Measurements from ENCODE around the gene ASB18.

The ASB18 gene, protein sequence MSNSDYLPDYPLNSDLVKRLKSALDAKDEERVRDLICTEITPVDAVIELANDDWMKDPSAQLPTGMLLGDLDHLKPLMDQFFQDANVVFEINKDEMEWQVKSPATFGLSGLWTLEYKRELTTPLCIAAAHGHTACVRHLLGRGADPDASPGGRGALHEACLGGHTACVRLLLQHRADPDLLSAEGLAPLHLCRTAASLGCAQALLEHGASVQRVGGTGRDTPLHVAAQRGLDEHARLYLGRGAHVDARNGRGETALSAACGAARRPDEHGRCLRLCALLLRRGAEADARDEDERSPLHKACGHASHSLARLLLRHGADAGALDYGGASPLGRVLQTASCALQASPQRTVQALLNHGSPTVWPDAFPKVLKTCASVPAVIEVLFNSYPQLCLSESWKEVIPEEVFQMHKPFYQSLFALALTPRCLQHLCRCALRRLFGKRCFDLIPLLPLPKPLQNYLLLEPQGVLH

GRCh38 chr2:236264256-236264655 lies at the start of gene ASB18:
Gene ASB18, minus strand, starts transcription at chr2:236264406. Its CDS starts 61 bp downstream, at chr2:236264345.
- H3K36me3 ChIP-seq (ENCODE audit: control insufficient read depth, insufficient read depth, low read length, severe bottlenecking), result no peaks in the 10 kb centered on the region
- H3K9me3 ChIP-seq (ENCODE audit: control insufficient read depth, low read length), result peaks cover 11% of the 10 kb centered on the region
- no peak within 1 kb of the TSS for H3K4me3 ChIP-seq (ENCODE audit: low read length)
- H3K9ac ChIP-seq (ENCODE audit: low read length), result no peak within 1 kb of the TSS
- peaks cover 48% of the 10 kb centered on the region for H3K27me3 ChIP-seq (replicated peaks; ENCODE audit: control insufficient read depth, insufficient read depth, low read length)
- no peaks in the 10 kb centered on the region for H3K4me1 ChIP-seq (ENCODE audit: control insufficient read depth, insufficient read depth, low read length)
- no peak for DNase-seq (ENCODE audit: low read depth)

- no peak for DNase-seq (ENCODE audit: low read depth)
- Histone ChIP-seq H3K27me3 (replicated peaks; ENCODE audit: control insufficient read depth, insufficient read depth, low read length) (peaks cover 30% of the 10 kb centered on the region), H3K4me1 (ENCODE audit: control insufficient read depth, insufficient read depth, low read length) (no peaks in the 10 kb centered on the region), H3K9ac (ENCODE audit: low read length) (no peak overlapping the region), H3K36me3 (ENCODE audit: control insufficient read depth, insufficient read depth, low read length, severe bottlenecking) (no peaks in the 10 kb centered on the region), H3K4me3 (ENCODE audit: low read length) (no peak overlapping the region), H3K9me3 (ENCODE audit: control insufficient read depth, low read length) (peaks cover 22% of the 10 kb centered on the region)
These were observed 47.1 kb upstream of the ASB18 start for GRCh38 chr2:236311286-236311685.

DNA sequence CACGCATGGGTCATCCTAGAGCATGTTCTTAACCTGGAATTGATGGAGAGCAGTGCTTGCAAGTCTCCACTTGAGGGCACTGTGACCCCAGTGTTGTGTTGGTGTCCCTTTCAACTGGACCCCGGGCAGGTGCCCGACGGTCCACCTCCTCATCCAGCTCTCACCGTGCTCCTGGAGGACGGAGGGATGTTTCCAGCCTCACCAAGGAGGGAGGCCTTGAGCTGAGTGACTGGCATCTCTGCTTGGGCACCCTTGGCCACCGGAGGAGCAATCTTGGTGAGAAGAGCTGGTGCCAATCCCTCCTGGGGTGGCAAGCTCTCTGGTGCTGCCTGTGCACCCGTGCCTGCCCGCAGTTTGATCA lies 45.4 kb upstream of the ASB18 start:
- Histone ChIP-seq H3K9me3 (ENCODE audit: control insufficient read depth, low read length) (peaks cover 22% of the 10 kb centered on the region), H3K36me3 (ENCODE audit: control insufficient read depth, insufficient read depth, low read length, severe bottlenecking) (no peaks in the 10 kb centered on the region), H3K27me3 (replicated peaks; ENCODE audit: control insufficient read depth, insufficient read depth, low read length) (peaks cover 35% of the 10 kb centered on the region), H3K4me1 (ENCODE audit: control insufficient read depth, insufficient read depth, low read length) (no peaks in the 10 kb centered on the region), H3K4me3 (ENCODE audit: low read length) (no peak overlapping the region), H3K9ac (ENCODE audit: low read length) (no peak overlapping the region)
- peak; percentile 9 for DNase-seq (ENCODE audit: low read depth)

DNA sequence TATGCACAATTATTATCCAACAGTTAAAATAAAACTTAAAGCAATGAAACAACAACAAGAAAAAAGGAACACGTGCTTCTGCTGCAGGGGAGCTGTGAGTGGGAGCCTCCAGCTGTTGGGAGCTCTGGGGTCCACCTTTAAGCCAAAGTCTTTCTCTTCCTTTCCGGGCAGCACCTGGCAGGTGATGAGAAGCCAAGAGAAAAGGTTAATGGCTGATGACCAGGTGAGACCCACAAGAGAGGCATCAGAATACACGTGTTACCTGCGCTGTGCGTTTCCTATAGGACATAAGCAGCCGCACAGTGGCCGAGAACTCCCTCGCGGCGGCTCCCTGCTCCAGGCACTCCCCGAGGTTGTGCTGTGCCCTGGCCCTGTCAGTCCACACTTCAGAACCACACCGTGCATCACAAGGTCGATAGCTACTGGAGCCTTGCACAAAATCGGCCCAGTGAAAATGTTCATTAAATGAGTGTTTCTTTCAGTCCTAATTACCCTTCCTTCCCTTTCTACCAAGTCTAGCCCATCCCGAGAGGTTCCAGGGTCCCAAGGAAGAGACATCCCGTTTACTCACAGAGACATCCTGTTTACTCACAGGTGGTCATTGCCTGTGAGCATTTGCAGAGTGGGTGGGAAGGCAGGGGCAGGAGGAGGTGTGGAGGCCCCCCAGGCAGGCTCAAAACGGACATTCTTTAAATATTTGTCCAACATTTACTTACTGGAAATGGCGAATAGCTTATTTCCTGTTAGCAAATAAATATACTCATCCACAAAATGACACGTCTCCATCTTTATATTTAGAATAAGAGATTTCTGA lies 44.9 kb upstream of the ASB18 start:
- no peak for DNase-seq (ENCODE audit: low read depth)
- peaks cover 35% of the 10 kb centered on the region for H3K27me3 ChIP-seq (replicated peaks; ENCODE audit: control insufficient read depth, insufficient read depth, low read length)
- H3K9ac ChIP-seq (ENCODE audit: low read length), result no peak overlapping the region
- no peaks in the 10 kb centered on the region for H3K4me1 ChIP-seq (ENCODE audit: control insufficient read depth, insufficient read depth, low read length)
- H3K4me3 ChIP-seq (ENCODE audit: low read length), result no peak overlapping the region
- no peaks in the 10 kb centered on the region for H3K36me3 ChIP-seq (ENCODE audit: control insufficient read depth, insufficient read depth, low read length, severe bottlenecking)
- peaks cover 21% of the 10 kb centered on the region for H3K9me3 ChIP-seq (ENCODE audit: control insufficient read depth, low read length)

DNA sequence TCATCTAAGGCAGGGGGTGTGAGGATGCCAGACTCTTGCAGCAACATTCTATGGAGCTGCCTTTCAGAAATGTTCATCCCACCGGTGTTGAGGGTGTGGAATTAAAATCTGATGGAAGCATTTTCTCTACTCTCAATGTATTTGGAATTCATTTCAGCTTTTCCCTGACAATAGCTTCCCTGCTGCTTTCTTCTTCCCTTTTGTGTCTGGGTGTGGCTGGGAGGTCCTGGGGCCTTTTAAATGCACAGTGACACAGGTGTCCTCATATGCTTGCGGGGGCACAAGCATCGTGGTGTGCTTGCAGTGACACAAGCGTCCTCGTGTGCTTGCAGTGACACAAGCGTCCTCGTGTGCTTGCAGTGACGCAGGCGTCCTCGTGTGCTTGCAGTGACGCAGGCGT lies 43.4 kb upstream of the ASB18 start:
- H3K9me3 ChIP-seq (ENCODE audit: control insufficient read depth, low read length), result peaks cover 7% of the 10 kb centered on the region
- H3K36me3 ChIP-seq (ENCODE audit: control insufficient read depth, insufficient read depth, low read length, severe bottlenecking), result no peaks in the 10 kb centered on the region
- no peak for DNase-seq (ENCODE audit: low read depth)
- no peak overlapping the region for H3K4me3 ChIP-seq (ENCODE audit: low read length)
- no peak overlapping the region for H3K9ac ChIP-seq (ENCODE audit: low read length)
- H3K27me3 ChIP-seq (replicated peaks; ENCODE audit: control insufficient read depth, insufficient read depth, low read length), result peaks cover 37% of the 10 kb centered on the region
- H3K4me1 ChIP-seq (ENCODE audit: control insufficient read depth, insufficient read depth, low read length), result no peaks in the 10 kb centered on the region

DNA sequence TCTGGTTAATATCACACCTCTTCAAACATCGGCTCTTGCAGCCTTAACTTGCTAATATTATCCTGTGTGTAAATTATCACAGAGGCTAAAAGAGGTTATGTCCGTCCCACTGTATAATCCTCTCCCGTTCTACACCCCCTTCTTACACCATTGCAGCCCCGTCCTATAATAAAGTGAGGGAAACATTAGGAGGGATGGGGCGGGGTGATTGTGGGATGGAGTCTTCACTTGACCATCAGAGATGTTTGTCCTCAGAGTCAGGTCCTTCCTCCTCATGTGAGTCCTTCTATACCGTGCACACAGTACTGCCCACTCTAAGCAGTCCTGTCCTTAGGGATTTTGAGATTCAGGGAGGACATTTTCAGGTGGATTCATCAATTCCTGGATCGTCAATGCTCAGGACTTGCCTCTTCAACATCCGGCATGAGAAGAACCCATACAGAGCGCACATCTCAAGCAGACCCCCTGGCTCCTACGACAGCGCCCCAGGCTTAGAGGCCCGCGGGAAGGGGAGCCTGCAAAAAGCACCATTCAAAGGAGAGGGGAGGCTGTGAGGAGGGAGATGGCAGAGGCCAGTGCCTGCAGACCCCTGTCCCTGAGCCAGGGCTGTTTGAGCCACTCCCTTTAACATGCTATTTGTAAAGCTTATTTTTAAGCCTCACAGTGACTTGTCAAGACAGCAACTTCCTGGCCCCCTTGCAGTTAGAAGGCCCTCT lies 42.8 kb upstream of the ASB18 start:
- no peaks in the 10 kb centered on the region for H3K36me3 ChIP-seq (ENCODE audit: control insufficient read depth, insufficient read depth, low read length, severe bottlenecking)
- no peak overlapping the region for H3K4me3 ChIP-seq (ENCODE audit: low read length)
- no peak overlapping the region for H3K9ac ChIP-seq (ENCODE audit: low read length)
- H3K4me1 ChIP-seq (ENCODE audit: control insufficient read depth, insufficient read depth, low read length), result no peaks in the 10 kb centered on the region
- peaks cover under 1% of the 10 kb centered on the region for H3K9me3 ChIP-seq (ENCODE audit: control insufficient read depth, low read length)
- peaks cover 40% of the 10 kb centered on the region for H3K27me3 ChIP-seq (replicated peaks; ENCODE audit: control insufficient read depth, insufficient read depth, low read length)
- no peak for DNase-seq (ENCODE audit: low read depth)

DNA sequence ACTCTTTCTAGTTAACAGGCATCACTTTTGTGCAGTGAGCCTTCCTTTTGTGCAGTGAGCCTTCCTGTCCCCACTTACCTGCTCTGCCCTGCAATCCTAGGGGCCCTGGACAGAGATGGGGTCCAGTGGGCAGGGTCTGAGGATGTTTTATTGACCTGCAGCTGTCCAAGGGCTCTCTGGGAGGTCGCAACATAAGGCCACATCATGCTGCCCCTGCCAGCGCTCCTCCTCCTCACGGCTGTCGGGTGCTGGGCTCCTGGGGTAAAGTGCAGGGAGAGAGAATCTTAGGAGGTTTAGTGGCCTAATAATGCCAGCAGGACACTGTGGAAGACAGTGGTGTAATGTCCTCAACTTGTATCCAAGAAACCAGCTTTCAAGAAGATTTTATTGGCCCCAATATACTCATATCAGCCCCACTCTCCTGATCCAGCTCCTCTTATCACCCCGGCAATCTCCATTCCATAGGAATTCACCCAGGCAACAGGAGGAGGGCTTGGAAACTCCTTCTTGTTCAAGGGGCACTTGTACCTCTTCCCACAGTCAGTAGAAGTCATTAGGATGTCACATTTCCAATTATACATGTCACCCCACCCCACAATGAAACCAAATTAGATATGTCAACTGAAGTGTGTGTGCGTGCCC lies 41.9 kb upstream of the ASB18 start:
- Histone ChIP-seq H3K9ac (ENCODE audit: low read length) (no peak overlapping the region), H3K4me1 (ENCODE audit: control insufficient read depth, insufficient read depth, low read length) (no peaks in the 10 kb centered on the region), H3K36me3 (ENCODE audit: control insufficient read depth, insufficient read depth, low read length, severe bottlenecking) (no peaks in the 10 kb centered on the region), H3K27me3 (replicated peaks; ENCODE audit: control insufficient read depth, insufficient read depth, low read length) (peaks cover 36% of the 10 kb centered on the region), H3K9me3 (ENCODE audit: control insufficient read depth, low read length) (no peaks in the 10 kb centered on the region), H3K4me3 (ENCODE audit: low read length) (no peak overlapping the region)
- no peak for DNase-seq (ENCODE audit: low read depth)

DNA sequence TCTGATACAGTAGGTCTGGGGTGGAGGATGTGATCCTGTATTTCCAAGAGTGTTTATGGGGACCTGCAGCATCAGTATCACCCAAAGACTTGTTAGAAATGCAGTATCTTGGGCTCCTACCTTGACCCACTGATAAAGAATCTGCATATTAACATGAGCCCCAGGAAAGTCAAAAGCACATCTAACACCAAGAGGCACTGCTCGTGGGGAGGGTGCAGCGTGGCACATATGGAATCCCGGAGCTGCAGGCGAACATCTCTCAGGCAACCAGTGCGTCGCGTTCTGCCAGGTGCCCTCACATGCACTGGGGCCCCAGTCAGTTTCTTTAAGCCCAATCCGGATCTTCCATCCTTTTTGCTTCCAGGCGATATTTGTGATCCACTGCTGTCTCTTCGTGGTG lies 41.3 kb upstream of the ASB18 start:
- Histone ChIP-seq H3K4me3 (ENCODE audit: low read length) (no peak overlapping the region), H3K36me3 (ENCODE audit: control insufficient read depth, insufficient read depth, low read length, severe bottlenecking) (no peaks in the 10 kb centered on the region), H3K9me3 (ENCODE audit: control insufficient read depth, low read length) (no peaks in the 10 kb centered on the region), H3K9ac (ENCODE audit: low read length) (no peak overlapping the region), H3K4me1 (ENCODE audit: control insufficient read depth, insufficient read depth, low read length) (no peaks in the 10 kb centered on the region), H3K27me3 (replicated peaks; ENCODE audit: control insufficient read depth, insufficient read depth, low read length) (peaks cover 36% of the 10 kb centered on the region)
- DNase-seq (ENCODE audit: low read depth), result no peak

DNA sequence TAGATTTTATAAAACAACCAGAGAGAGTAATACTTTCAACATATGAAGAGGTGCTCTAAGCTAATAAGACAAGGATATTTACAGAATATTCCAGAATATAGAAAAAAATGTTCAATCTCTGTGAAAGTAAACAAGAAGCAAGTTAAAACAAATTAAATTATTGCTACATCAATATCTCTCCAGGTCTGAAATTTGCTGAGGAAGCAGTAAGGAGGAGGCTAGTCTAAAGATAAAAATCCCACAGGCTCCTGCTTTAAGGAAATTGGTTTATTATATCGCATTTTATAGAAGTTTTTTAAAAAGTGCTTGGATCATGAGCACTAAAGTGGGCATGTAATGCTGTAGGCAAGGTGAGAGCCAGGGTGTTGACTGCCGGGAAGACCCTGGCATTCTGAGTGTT lies 39.7 kb upstream of the ASB18 start:
- Histone ChIP-seq H3K9me3 (ENCODE audit: control insufficient read depth, low read length) (no peaks in the 10 kb centered on the region), H3K9ac (ENCODE audit: low read length) (no peak overlapping the region), H3K27me3 (replicated peaks; ENCODE audit: control insufficient read depth, insufficient read depth, low read length) (peaks cover 30% of the 10 kb centered on the region), H3K4me3 (ENCODE audit: low read length) (no peak overlapping the region), H3K36me3 (ENCODE audit: control insufficient read depth, insufficient read depth, low read length, severe bottlenecking) (no peaks in the 10 kb centered on the region), H3K4me1 (ENCODE audit: control insufficient read depth, insufficient read depth, low read length) (no peaks in the 10 kb centered on the region)
- no peak for DNase-seq (ENCODE audit: low read depth)

DNA sequence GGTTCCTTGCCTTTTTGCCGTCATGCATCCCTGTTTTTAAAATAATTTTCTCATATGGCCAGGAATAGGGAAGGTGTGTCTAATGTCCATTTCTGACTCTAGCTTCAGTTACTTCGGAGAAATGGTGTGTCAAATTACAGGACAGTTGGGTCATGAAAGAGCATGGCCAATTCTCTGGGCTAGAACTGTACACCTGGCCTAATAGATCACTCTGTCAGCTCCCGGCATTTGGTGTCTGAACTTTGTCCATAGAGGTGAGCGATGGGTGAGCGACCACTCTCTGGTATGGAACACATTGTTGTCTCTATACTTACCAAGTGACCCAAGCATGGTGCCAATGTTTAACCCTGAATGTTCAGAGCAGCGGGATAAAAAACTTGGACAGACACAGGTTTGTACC lies 38.3 kb upstream of the ASB18 start:
- Histone ChIP-seq H3K9me3 (ENCODE audit: control insufficient read depth, low read length) (no peaks in the 10 kb centered on the region), H3K9ac (ENCODE audit: low read length) (no peak overlapping the region), H3K36me3 (ENCODE audit: control insufficient read depth, insufficient read depth, low read length, severe bottlenecking) (no peaks in the 10 kb centered on the region), H3K27me3 (replicated peaks; ENCODE audit: control insufficient read depth, insufficient read depth, low read length) (peaks cover 22% of the 10 kb centered on the region), H3K4me3 (ENCODE audit: low read length) (no peak overlapping the region), H3K4me1 (ENCODE audit: control insufficient read depth, insufficient read depth, low read length) (no peaks in the 10 kb centered on the region)
- no peak for DNase-seq (ENCODE audit: low read depth)
